ENCODE measurements around the gene SLC35E4.
A peak's percentile ranks its signal among the peaks of the same experiment; 100 is the strongest.

Gene SLC35E4

DNA sequence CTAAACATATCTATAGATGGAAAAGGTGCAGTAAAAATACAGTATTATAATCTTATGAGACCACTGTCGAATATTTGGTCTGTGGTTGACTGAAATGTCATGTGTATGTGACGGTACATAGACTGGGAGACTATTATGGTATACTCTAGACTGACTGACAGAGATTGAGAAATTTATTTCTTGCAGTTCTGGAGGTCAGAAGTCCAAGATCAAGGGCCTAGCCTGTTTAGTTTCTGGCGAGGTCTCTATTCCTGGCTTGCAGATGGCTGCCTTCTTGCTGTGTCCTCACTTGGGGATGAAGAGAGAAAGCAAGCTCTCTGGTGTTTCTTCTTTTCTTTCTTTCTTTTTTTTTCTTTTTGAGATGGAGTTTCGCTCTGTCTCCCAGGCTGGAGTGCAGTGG is 51.8 kb downstream of the SLC35E4 start:
- no peak overlapping the region for H3K4me3 ChIP-seq (ENCODE audit: low read depth, low read length)

DNA sequence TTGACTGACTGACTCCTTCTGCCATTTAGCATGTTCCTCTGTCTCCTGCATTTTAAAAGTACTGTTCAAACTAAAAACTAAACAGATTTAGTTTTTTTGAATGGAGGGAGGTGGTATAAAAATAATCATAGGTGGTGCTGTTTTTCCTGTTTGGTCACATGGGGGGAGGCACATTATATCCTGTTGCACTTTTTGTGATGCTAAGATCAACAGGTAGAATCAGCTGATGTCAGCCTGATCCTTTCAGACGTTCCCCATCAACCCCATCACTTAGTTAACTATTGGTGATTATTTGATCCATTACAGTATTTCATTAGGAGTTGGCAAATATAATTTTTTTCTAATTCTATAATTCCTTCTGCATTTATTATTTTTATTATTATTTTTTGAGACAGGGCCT is 54.0 kb downstream of the SLC35E4 start:
- H3K4me3 ChIP-seq (ENCODE audit: low read depth, low read length), result no peak overlapping the region

DNA sequence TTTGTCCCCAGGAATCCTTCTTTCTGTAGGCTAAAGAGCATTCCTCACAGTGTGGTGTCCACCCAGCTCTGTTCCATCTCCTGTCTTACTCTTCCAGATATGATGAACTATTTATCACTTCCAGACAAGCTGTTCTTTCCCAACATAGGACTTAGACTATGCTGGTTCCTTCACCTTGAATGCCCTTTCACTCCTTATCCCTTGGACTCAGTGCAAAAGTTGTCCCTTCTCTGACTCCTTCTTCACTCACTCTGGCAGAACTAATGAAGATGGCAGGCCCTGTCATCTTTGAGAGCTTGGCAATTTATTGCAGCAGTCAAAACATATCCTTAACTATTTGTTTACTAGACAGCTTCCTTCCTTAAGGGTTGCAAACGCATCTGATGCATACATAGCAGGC is 55.6 kb downstream of the SLC35E4 start:
- no peak overlapping the region for H3K4me3 ChIP-seq (ENCODE audit: low read depth, low read length)

DNA sequence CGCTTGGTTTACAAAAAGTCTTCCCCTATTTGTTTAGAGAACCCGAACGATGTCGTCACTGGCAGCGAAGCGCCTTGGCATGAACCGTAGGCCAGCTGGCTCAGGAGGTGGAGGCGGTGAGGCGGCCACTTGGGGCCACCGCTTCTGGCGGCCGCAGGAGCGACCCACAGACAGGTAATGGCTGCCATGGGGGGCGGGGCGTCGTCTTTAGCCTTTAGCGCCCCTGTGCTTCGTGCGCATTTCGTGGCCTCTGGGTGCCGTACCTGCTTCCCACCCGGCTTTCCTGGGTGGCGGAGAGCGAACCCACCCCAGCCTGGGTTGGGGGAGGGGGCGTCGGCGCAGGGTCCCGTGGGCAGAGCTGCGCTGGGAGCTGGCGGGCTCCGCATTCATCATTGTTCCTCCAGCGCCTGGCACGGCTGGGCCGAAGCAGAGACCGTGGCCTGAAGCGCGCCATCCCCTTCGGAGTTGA is 58.6 kb downstream of the SLC35E4 start:
- H3K4me3 ChIP-seq (ENCODE audit: low read depth, low read length), result peak overlapping the region; percentile 72

DNA sequence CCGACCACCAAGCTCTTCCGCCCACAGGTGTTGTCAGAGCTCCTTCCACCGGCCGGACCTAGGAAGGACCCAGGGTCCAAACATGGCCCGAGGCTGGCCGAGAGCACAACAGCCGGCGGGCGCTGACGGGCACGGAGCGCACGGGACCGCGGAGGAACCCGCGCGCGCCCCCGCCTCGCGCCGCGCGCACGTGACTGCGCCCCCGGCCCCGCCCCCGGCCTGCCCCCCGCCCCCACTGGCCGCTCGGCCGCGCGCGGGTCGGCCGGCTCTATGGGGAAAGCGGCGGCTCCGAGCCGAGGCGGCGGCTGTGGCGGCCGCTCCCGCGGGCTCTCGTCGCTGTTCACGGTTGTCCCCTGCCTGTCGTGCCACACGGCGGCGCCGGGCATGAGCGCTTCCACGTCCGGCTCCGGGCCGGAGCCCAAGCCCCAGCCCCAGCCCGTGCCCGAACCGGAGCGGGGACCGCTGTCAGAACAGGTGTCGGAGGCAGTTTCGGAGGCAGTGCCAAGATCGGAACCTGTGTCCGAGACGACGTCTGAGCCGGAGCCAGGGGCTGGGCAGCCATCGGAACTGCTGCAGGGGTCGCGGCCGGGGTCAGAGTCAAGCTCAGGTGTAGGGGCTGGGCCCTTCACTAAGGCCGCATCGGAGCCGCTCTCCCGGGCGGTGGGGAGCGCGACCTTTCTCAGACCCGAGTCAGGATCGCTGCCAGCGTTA is 59.2 kb downstream of the SLC35E4 start, which contains the start of gene OSBP2:
Gene OSBP2 (plus strand): TSS at position 235 of the 711 bp plus-strand sequence. CDS start 36 bp downstream, at position 271.
- H3K4me3 ChIP-seq (ENCODE audit: low read depth, low read length), result peak within 1 kb of the TSS; percentile 72

DNA sequence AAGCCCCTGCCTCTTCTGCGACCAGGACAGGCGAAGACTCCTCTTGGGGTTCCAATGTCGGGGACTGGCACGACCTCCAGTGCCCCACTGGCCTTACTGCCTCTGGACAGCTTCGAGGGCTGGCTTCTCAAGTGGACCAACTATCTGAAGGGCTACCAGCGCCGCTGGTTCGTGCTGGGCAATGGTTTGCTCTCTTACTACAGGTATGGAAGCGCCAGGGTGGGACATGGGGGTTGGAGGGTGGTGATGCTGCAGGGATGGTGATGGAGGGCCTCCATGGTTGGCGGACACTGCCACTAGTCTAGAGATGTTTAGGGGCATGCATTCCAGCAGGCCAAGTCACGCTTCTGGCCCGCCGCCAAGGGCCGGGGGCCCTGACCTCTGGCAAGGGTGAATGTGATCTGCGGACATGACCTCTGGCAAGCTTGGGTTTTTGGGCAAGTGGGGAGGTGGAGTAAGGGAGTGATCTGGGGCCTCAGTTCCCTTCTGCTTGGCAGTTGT is 59.8 kb downstream of the SLC35E4 start:
- H3K4me3 ChIP-seq (ENCODE audit: low read depth, low read length), result peak overlapping the region; percentile 63

DNA sequence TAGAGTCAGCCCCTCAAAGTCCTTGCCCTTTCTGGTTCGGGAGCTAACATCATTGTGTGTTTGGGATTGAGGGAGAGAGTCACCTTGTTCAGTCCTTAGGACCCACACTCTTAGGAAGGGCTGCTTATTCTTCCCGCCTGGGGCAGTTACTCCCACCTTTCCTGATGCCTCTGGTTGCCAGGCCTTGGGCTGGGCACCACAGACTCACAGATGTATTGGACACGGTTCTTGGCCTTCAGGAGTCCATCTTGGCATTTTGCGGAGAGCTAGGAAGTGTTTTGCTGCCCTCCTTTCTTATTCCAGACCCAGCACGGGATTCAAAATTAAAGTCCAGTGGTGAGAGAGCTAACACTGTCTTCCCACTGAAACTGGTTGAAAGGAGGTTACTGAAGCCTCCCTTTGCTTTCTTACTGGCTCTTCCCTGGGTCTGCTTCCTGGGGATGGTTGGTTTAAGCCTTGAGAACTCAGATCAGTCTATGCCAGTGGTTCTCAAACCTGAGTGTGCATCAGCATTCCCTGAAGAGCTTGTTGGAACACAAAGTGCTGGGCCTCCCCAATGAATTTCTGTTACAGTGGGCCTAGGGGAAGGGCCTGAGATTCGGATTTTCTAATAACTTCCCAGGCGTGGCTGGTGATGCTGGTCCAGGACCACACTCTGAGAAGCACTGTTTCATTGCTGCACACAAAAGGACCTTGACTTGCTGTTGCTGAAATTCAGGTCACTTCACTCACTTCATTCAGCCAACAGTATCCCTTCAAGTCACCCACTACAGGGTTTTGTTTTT is 60.5 kb downstream of the SLC35E4 start:
- no peak overlapping the region for H3K4me3 ChIP-seq (ENCODE audit: low read depth, low read length)
